Neural progenitor cell (in vitro differentiated cells): ENCODE measurements around the gene PPP2R1B. TPM values are rescaled to one million over a fixed set of nuclear protein-coding genes. Genes with fewer than 3 reads are reported as not detected.

Experiments used
- DNase-seq: peaks from one replicate; pipeline ENCODE4 v3.0.0-alpha.2; 2016; ENCODE audit warnings: low spot score
- H2AFZ ChIP-seq: fragments of 200-600 bp; sonication (generic); replicated peaks from 2 replicates; pipeline ENCODE4 v1.6.1; 2016; ENCODE audit warnings: antibody characterized with exemption
- H3F3A ChIP-seq: fragments of 200-600 bp; sonication (generic); 2 replicates; pipeline ENCODE4 v1.6.1; 2016; ENCODE audit warnings: antibody characterized with exemption, low read depth
- H3K27ac ChIP-seq: fragments of 200-600 bp; sonication (generic); 2 replicates; pipeline ENCODE4 v1.5.1; 2016; ENCODE audit warnings: mild to moderate bottlenecking
- H3K27me3 ChIP-seq: fragments of 200-600 bp; sonication (generic); 2 replicates; pipeline ENCODE4 v1.6.1; 2016; ENCODE audit warnings: mild to moderate bottlenecking, moderate library complexity
- H3K36me3 ChIP-seq: fragments of 200-600 bp; sonication (generic); 2 replicates; pipeline ENCODE4 v1.5.1; 2016
- H3K4me1 ChIP-seq: fragments of 200-600 bp; sonication (generic); 2 replicates; pipeline ENCODE4 v1.6.1; 2016; ENCODE audit warnings: mixed run types
- H3K4me2 ChIP-seq: fragments of 200-600 bp; sonication (generic); 2 replicates; pipeline ENCODE4 v1.6.1; 2016
- H3K4me3 ChIP-seq: fragments of 200-600 bp; sonication (generic); 2 replicates; pipeline ENCODE4 v1.5.1; 2016
- H3K79me2 ChIP-seq: fragments of 200-600 bp; sonication (generic); 2 replicates; pipeline ENCODE4 v1.6.1; 2016; ENCODE audit warnings: low read depth
- H3K9ac ChIP-seq: fragments of 200-600 bp; sonication (generic); 2 replicates; pipeline ENCODE4 v1.6.1; 2016
- H3K9me3 ChIP-seq: fragments of 200-600 bp; sonication (generic); 2 replicates; pipeline ENCODE4 v1.5.1; 2016; ENCODE audit warnings: low read depth
- H4K20me1 ChIP-seq: fragments of 200-600 bp; sonication (generic); 2 replicates; pipeline ENCODE4 v1.6.1; 2016; ENCODE audit warnings: low read depth
- H3K27ac Mint-ChIP-seq: 3 replicates; pipeline ENCODE4 v1.8.0; 2021; ENCODE audit warnings: mixed read lengths
- H3K27me3 Mint-ChIP-seq: 2 replicates; pipeline ENCODE4 v1.8.0; 2022; ENCODE audit warnings: low read depth, mild to moderate bottlenecking, inconsistent platforms, moderate library complexity, mixed read lengths; ENCODE audit not compliant: insufficient read depth
- H3K36me3 Mint-ChIP-seq: 3 replicates; pipeline ENCODE4 v1.8.0; 2021; ENCODE audit warnings: mixed read lengths
- H3K4me1 Mint-ChIP-seq: 3 replicates; pipeline ENCODE4 v1.8.0; 2021; ENCODE audit warnings: mixed read lengths
- H3K4me3 Mint-ChIP-seq: 3 replicates; pipeline ENCODE4 v1.8.0; 2021; ENCODE audit warnings: mild to moderate bottlenecking, moderate library complexity, mixed read lengths
- H3K9me3 Mint-ChIP-seq: 3 replicates; pipeline ENCODE4 v1.8.0; 2020; ENCODE audit warnings: mixed read lengths
- EZH2 ChIP-seq: fragments of 200-600 bp; sonication (generic); IDR thresholded peaks from 2 replicates; pipeline ENCODE4 v1.6.1; 2017; ENCODE audit warnings: antibody characterized with exemption, mild to moderate bottlenecking, moderate library complexity
- EZH2phosphoT487 ChIP-seq: fragments of 200-600 bp; sonication (generic); IDR thresholded peaks from 2 replicates; pipeline ENCODE4 v1.6.1; 2017; ENCODE audit warnings: antibody characterized with exemption
- total RNA-seq: library from RNA; depleted of rRNA; stranded (reverse); fragments of >200 nt; gene quantifications from 2 replicates; pipeline ENCODE4 v1.2.3, GENCODE V29; 2015; ENCODE audit warnings: low replicate concordance
- TF ChIP-seq, protein P1 (sequence below): fragments of 200-600 bp; sonication (generic); IDR thresholded peaks from 2 replicates; pipeline ENCODE4 v1.5.1; 2017; ENCODE audit warnings: antibody characterized with exemption, mild to moderate bottlenecking

The PPP2R1B gene
- total RNA-seq, 1 donor from 2014 or later, result 68.4 TPM

DNA sequence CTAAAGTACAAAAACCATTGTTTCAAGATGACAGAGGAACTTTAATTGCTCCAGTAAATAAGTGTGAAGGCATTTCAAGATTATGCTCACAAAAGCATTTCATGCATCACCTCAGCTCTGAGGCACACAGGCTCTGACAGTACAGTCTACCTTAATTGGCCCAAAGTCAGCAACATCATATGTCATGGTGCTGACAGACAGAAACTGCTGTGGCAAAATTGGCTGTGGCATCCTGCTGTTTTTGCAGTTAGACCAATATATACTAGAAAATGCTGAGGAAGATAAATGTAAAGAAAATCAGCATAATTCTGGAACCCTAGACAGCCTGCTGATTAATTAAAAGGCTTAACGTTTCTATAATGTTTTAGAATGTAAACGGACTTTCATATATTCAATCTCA lies 34.9 kb upstream of the PPP2R1B start:
- Histone ChIP-seq H3K79me2 (no peaks in the 10 kb centered on the region), H3K27ac (no peak overlapping the region), H4K20me1 (no peaks in the 10 kb centered on the region), H2AFZ (no peak overlapping the region), H3K9ac (no peak overlapping the region), H3K4me2 (no peak overlapping the region), H3K4me1 (no peaks in the 10 kb centered on the region), H3K36me3 (no peaks in the 10 kb centered on the region), H3K4me3 (no peak overlapping the region), H3K27me3 (no peaks in the 10 kb centered on the region), H3F3A (no peaks in the 10 kb centered on the region), H3K9me3 (no peaks in the 10 kb centered on the region)
- Mint-ChIP-seq H3K4me3 (no peak overlapping the region), H3K27ac (no peak overlapping the region), H3K27me3 (peaks cover 2% of the 10 kb centered on the region), H3K9me3 (no peaks in the 10 kb centered on the region), H3K36me3 (peaks cover 29% of the 10 kb centered on the region), H3K4me1 (no peaks in the 10 kb centered on the region)
- no peak for DNase-seq
- TF ChIP-seq EZH2phosphoT487, result no peak
- TF ChIP-seq, protein P1, sequence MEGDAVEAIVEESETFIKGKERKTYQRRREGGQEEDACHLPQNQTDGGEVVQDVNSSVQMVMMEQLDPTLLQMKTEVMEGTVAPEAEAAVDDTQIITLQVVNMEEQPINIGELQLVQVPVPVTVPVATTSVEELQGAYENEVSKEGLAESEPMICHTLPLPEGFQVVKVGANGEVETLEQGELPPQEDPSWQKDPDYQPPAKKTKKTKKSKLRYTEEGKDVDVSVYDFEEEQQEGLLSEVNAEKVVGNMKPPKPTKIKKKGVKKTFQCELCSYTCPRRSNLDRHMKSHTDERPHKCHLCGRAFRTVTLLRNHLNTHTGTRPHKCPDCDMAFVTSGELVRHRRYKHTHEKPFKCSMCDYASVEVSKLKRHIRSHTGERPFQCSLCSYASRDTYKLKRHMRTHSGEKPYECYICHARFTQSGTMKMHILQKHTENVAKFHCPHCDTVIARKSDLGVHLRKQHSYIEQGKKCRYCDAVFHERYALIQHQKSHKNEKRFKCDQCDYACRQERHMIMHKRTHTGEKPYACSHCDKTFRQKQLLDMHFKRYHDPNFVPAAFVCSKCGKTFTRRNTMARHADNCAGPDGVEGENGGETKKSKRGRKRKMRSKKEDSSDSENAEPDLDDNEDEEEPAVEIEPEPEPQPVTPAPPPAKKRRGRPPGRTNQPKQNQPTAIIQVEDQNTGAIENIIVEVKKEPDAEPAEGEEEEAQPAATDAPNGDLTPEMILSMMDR, result no peak
- TF ChIP-seq EZH2, result no peak

DNA sequence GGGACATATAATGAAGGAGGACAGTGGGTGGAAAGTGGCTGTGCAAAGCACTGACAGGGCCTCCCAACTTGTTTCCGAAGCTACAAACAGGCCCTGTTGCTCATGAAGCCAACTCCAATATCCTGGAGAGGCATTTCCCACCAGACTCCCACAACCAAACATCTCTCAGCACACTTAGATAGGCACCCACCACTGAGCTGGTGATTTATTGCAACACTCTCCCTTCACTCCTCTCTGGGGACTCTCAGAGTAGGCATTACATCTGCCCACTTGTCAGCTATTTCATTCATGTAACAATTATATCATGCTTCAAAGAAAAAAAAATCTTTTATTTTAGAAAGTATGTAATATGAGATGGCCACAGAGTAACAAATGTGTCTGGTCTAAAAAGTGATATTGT lies 32.1 kb upstream of the PPP2R1B start:
- H3K9me3 Mint-ChIP-seq, result no peaks in the 10 kb centered on the region
- H3K4me3 ChIP-seq, result no peak overlapping the region
- peaks cover 20% of the 10 kb centered on the region for H3K36me3 Mint-ChIP-seq
- DNase-seq, result no peak
- no peaks in the 10 kb centered on the region for H3K36me3 ChIP-seq
- H3K27ac ChIP-seq, result no peak overlapping the region
- H2AFZ ChIP-seq, result no peak overlapping the region
- H3K27me3 Mint-ChIP-seq, result peaks cover 2% of the 10 kb centered on the region
- no peak overlapping the region for H3K27ac Mint-ChIP-seq
- TF ChIP-seq, protein P1, result no peak
- no peak for TF ChIP-seq EZH2
- no peak for TF ChIP-seq EZH2phosphoT487
- no peaks in the 10 kb centered on the region for H3K9me3 ChIP-seq
- no peaks in the 10 kb centered on the region for H3K4me1 Mint-ChIP-seq
- no peaks in the 10 kb centered on the region for H4K20me1 ChIP-seq
- H3K79me2 ChIP-seq, result no peaks in the 10 kb centered on the region
- H3K4me3 Mint-ChIP-seq, result no peak overlapping the region
- H3K4me2 ChIP-seq, result no peak overlapping the region
- H3K4me1 ChIP-seq, result no peaks in the 10 kb centered on the region
- H3K27me3 ChIP-seq, result no peaks in the 10 kb centered on the region
- H3K9ac ChIP-seq, result no peak overlapping the region
- no peaks in the 10 kb centered on the region for H3F3A ChIP-seq

DNA sequence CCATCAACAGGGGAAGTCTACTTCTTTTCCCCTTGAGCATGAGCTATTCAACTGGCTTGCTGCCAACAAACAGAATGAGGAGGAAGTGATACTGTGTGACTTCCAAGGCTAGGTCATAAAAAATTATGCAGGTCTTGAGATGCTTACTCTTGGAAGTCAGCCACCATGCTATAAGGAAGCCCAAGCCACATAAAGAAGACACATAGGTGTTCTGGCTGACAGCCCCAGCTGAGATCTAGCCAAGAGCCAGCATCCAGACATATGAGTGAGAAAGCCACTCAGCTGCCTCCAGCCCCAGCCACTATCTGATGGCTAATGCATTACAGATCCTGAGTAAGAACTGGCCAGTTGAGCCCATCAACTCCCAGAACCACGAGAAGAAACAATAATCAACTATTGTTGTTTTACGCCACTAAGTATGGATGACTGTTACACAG lies 31.0 kb upstream of the PPP2R1B start:
- H3K79me2 ChIP-seq, result no peaks in the 10 kb centered on the region
- H3K9me3 ChIP-seq, result no peaks in the 10 kb centered on the region
- H3K9ac ChIP-seq, result no peak overlapping the region
- TF ChIP-seq EZH2phosphoT487 (no peak), EZH2 (no peak)
- TF ChIP-seq, protein P1, result no peak
- no peaks in the 10 kb centered on the region for H3K4me1 Mint-ChIP-seq
- no peak overlapping the region for H3K4me3 Mint-ChIP-seq
- H3K4me2 ChIP-seq, result no peak overlapping the region
- H3F3A ChIP-seq, result no peaks in the 10 kb centered on the region
- peaks cover 2% of the 10 kb centered on the region for H3K27me3 Mint-ChIP-seq
- H3K27ac ChIP-seq, result no peak overlapping the region
- no peaks in the 10 kb centered on the region for H4K20me1 ChIP-seq
- H3K9me3 Mint-ChIP-seq, result no peaks in the 10 kb centered on the region
- H3K27me3 ChIP-seq, result no peaks in the 10 kb centered on the region
- no peak overlapping the region for H3K4me3 ChIP-seq
- H3K36me3 ChIP-seq, result no peaks in the 10 kb centered on the region
- no peak overlapping the region for H3K27ac Mint-ChIP-seq
- no peak overlapping the region for H2AFZ ChIP-seq
- no peak for DNase-seq
- no peaks in the 10 kb centered on the region for H3K4me1 ChIP-seq
- H3K36me3 Mint-ChIP-seq, result peaks cover 21% of the 10 kb centered on the region
